ENCODE measurements around the gene INHBC. TPM values are rescaled to one million over a fixed set of nuclear protein-coding genes. Genes with fewer than 3 reads are reported as not detected.

Gene INHBC
- total RNA-seq, 3 donors from 2014 or later = 0.14 to 0.15 TPM; not detected in 1

Other genes with a start within 250 kb of the INHBC start
- gene NXPH4, start 218.0 kb upstream of the INHBC start, total RNA-seq = under 1 TPM in 2 of 3 donors, not detected in 1; 0.20 to 0.24 TPM
- gene SHMT2, start 205.1 kb upstream of the INHBC start, total RNA-seq = 100 to 1,000 TPM; 373 to 414 (median 383) TPM
- 1 to 10 TPM; 1.4 to 2.2 (median 1.7) TPM for gene STAC3, start 183.6 kb upstream of the INHBC start, total RNA-seq
- 10 to 100 TPM; 21.9 to 25.2 (median 22.3) TPM for gene R3HDM2, start 3.7 kb upstream of the INHBC start, total RNA-seq
- gene INHBE, start 20.5 kb downstream of the INHBC start, total RNA-seq = under 1 TPM in 2 of 3 donors, not detected in 1; 0.24 to 0.27 TPM
- gene GLI1, start 25.0 kb downstream of the INHBC start, total RNA-seq = 1 to 10 TPM in 1 of 3 donors, under 1 TPM in 2; 0.46 to 1.7 (median 0.65) TPM
- gene ARHGAP9, start 45.1 kb downstream of the INHBC start, total RNA-seq = 10 to 100 TPM; 54.5 to 64.6 (median 57.7) TPM
- gene MARS1, start 53.3 kb downstream of the INHBC start, total RNA-seq = 100 to 1,000 TPM; 505 to 565 (median 534) TPM
- 10 to 100 TPM in 2 of 3 donors, 1 to 10 TPM in 1; 9.2 to 12.2 (median 10.8) TPM for gene DDIT3, start 85.7 kb downstream of the INHBC start, total RNA-seq
- gene MBD6, start 88.0 kb downstream of the INHBC start, total RNA-seq = 10 to 100 TPM; 56.3 to 59.4 (median 57.5) TPM
- gene DCTN2, start 112.4 kb downstream of the INHBC start, total RNA-seq = 10 to 100 TPM; 72.3 to 84.3 (median 74.6) TPM
- under 1 TPM; 0.56 to 0.98 (median 0.68) TPM for gene KIF5A, start 115.3 kb downstream of the INHBC start, total RNA-seq
- gene PIP4K2C, start 156.4 kb downstream of the INHBC start, total RNA-seq = 10 to 100 TPM; 28.6 to 32.0 (median 29.1) TPM
- gene DTX3, start 170.0 kb downstream of the INHBC start, total RNA-seq = 10 to 100 TPM; 15.9 to 18.6 (median 17.0) TPM
- 1 to 10 TPM in 1 of 3 donors, under 1 TPM in 2; 0.56 to 1.6 (median 0.65) TPM for gene ARHGEF25, start 176.7 kb downstream of the INHBC start, total RNA-seq
- 1 to 10 TPM; 3.2 to 4.6 (median 3.6) TPM for gene B4GALNT1, start 198.4 kb downstream of the INHBC start, total RNA-seq